Neural progenitor cell (in vitro differentiated cells): Measurements from ENCODE around the gene ADM2.

Source experiments
- EZH2 ChIP-seq: fragments of 200-600 bp; sonication (generic); IDR thresholded peaks from 2 replicates; pipeline ENCODE4 v1.6.1; 2017; ENCODE audit warnings: antibody characterized with exemption, mild to moderate bottlenecking, moderate library complexity
- TF ChIP-seq, protein P1 (sequence below): fragments of 200-600 bp; sonication (generic); IDR thresholded peaks from 2 replicates; pipeline ENCODE4 v1.5.1; 2017; ENCODE audit warnings: antibody characterized with exemption, mild to moderate bottlenecking

DNA sequence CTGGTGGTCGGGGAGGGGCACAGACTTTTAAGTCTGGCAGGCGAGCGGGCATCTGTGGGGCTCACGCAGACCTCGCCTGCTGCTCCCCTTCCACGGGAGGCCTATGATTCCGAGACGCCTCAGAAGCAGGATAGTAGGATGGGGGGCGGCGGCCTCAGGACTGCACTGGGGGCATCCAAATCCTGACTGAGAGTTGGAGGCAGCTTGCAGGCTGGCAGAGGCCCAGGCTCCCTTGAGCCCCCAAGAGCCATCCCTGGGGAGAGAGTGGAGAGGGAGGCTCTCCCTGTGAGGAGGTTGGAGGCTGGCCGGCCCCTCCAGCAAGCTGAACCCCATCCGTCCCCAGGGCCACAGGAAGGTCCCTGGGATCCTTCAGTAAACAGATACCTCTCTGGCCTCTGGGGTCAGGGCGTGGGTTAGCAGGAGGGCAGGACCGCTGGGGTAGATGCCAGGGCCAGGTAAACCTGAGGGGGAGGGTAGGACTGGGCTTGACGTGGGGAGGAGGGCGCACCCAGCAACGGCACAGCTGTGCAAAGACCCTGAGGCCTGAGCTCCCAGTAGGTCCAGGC lies 39.8 kb upstream of the ADM2 start:
- no peak for TF ChIP-seq EZH2
- TF ChIP-seq, protein P1, sequence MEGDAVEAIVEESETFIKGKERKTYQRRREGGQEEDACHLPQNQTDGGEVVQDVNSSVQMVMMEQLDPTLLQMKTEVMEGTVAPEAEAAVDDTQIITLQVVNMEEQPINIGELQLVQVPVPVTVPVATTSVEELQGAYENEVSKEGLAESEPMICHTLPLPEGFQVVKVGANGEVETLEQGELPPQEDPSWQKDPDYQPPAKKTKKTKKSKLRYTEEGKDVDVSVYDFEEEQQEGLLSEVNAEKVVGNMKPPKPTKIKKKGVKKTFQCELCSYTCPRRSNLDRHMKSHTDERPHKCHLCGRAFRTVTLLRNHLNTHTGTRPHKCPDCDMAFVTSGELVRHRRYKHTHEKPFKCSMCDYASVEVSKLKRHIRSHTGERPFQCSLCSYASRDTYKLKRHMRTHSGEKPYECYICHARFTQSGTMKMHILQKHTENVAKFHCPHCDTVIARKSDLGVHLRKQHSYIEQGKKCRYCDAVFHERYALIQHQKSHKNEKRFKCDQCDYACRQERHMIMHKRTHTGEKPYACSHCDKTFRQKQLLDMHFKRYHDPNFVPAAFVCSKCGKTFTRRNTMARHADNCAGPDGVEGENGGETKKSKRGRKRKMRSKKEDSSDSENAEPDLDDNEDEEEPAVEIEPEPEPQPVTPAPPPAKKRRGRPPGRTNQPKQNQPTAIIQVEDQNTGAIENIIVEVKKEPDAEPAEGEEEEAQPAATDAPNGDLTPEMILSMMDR, result no peak
